CD4-positive, alpha-beta T cell treated with Interferon alpha-2 for 1 hour (primary cell): ENCODE data around the gene PMVK.
"Not testable (repeated sequence)": the region's sequence is repeated elsewhere in the genome, so short reads cannot be mapped to it uniquely, and the experiment has no call there.

Experiments used
- DNase-seq, 2 donors: peaks; one replicate each; pipeline ENCODE4 v3.0.0-alpha.2; 2020 to 2022

PMVK gene

DNA sequence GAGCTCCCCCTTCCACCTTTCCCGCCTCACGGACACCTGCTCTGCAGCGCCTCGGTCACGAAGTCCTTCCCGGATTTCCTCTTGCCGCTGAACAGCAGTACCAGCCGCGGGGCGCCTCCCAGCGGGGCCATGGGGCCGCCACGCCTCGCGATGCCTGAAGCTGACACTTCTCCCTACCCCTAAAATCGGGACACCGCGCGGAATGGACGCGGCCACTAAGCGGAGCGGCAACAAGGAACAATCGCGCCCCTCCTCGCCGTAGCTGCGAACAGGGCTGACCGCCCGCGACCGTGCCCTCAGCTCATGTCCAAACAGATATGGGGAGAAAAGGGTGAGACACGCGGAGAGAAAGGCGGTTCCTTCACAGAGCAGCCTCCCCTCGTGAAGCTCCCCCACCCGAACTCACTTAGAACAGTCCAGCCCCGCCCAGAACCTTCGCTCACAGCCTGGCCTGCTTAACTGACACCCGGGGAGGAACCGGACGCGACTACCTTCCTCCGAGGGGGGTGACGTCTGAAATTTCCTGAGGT, at the start of gene PMVK:
Gene PMVK (minus strand): TSS at position 165 of the 530 bp plus-strand sequence. CDS start 34 bp downstream, at position 131.
- peak; percentile 94 to 97 for DNase-seq

DNA sequence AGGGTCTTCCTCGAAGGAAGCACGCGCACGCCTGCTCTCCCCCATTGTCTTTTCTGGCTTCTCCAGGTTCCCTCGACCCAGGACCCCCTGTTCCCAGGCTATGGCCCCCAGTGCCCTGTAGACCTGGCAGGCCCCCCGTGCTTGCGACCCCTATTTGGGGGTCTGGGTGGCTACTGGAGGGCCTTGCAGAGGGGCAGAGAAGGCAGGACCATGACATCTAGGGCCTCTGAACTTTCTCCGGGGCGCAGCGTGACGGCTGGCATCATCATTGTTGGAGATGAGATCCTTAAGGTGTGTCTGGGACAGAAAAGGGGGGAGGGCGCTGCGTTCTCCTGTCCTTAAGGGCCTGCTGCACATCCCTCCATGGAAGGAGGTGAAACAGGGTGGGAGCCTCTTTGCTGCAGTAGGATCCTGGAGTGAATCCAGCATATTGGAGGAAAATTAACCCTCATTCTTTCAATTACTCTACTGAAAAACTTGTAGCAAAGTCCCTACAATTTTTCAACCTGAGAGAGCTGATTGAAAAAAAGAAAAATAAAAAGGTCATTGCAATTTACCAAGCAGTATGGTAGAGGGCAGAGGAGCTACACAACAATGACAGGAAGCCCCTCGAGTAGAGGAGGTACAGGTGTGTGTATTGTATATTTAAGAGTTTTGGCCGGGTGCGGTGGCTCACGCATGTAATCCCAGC, 47.4 kb upstream of the PMVK start:
- no peak for DNase-seq

DNA sequence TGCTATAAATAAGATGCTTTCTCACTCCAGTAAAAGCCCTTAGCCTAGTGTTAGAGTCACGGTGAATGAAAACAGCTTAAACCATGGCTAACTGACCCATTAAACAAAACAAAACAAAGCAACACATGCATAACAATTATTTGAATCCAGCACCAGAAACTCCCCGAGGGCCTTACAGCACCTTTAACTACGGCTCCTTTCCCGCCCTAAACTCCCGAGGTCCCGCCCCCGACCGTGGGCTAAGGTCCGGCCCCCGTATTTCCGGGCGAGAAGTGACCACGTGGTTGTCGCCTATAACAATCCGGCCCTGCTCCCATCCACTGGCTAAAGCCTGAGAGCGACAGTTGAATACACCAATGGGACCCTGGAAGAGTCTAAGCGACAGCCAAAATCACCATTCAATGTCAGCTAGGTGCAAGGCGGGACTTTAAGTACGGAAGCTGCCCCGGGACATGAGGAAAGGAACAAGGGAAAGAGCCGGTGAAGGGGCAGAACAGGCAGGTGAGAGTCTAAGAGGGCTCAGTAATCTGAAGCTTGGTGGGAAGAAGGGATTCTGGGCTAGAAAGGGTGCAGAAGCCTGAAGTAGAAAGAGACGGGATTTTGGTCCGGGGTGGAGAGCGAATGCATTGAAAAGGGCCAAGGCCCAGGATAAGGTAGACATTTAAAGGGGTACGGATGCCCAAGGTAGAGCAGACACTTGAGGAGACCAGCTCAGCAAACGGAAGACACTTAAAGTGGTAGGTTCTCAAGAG, 46.6 kb upstream of the PMVK start, which contains the start of gene FLAD1:
Gene FLAD1 (plus strand): TSS at position 448 of the 752 bp plus-strand sequence. CDS start 351 bp downstream, outside the sequence.
- peak; percentile 97 to 99 for DNase-seq

DNA sequence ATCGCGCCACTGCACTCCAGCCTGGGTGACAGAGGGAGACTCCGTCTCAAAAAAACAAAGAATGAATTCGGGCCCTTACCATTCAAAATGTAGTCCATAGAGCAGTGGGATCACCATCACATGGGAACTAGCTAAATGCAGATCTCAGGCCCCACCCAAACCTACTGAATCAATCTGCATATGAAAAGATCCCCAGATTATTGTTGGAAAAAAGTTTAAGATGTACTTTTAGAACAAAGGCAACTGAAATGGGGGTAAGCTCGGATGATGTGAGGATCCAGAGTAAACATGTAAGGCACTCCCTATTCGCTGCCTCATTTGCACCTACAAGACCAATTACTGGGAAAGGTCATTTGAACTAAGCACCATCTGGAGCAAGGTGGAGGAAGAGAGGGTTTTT, 45.8 kb upstream of the PMVK start:
- no peak for DNase-seq

DNA sequence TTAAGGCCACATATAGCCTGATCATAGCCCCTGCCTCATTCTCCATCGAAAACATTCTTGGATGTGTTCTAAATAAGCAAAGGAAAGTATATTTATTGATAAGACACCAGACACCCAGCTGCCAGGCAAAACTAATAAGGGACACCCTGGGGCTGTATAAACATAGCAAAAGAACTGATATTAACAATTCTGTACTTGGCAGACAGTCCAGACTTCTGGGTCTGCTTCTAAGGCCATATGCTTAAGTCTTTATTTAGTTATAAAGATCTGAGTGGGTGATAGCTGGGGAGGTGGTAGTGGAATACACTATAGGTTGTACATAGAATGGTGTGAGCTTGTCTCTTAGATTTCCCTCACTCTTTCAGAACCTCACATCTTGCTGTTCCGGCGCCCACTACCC, 41.8 kb upstream of the PMVK start:
- no peak for DNase-seq

DNA sequence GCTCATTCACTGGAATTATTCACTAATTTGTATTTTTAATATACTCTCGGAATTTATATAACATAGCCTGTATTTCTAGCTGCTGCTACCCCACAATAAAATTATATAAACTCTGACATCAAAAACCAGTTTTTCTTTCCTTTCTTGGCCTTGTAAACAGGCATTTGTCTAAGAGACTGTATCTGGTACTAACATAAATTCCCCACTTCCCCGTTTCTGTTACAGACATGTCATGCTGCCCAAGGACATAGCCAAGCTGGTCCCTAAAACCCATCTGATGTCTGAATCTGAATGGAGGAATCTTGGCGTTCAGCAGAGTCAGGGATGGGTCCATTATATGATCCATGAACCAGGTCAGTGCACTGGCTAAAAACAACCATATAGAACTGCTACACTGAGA, 41.2 kb upstream of the PMVK start:
- not testable (repeated sequence) for DNase-seq

DNA sequence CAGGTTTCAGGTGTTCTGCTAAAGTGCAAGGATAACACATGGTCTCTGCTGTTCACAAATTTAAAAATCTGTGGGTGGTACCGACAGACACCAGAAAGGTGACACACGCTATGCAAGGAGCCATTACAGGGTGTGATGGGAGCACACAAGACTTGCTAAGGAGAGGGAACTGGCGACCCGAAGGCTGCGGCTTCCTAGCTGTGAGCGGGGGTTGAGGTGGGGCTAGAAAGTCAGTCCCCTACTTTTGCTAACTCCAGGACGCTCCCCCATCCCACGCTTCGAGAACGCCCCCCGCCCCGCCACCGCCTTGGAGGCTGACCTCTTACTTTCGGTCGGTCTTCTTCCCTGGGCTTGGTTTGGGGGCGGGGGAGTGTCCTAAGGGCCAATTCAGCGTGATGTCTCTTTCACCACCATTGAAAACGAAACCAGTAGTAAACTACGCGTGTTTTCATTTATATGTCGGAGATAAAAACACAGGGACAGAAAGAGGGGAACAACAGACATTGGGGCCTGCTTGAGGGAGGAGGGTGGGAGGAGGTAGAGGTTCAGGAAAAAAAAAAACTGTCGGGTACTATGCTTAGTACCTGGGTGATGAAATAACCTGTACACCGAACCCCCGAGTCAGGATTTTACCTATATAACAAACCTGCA, 39.0 kb upstream of the PMVK start:
- peak; percentile 57 to 68 for DNase-seq

DNA sequence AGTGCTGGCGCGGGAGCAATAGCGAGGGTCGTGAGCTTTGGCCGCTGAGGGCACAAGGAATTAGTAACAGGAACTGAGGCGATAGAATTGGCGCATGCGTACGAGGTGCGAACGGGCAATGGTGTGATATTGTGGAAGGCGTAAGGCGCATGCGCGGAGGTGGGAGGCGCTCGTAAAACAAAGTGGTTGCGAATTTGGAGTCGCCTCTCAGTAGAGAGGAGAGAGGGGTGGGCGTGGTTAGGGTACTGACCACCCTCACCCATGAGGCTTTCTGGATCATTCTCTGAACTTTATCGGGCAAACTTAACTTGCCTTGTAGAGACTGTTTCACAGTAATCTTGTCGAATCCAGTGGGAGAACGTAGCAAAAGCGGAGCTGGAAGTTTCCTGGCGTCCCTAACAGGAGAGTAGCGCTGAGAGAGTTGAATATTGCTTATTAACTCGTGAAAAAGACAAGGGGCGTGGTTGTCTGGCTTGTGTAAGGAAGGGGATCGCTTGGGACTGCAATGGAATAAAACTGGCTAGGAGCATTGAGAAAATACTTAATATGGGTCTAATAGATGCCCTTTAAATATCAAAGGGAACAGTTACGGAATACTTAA, 38.4 kb upstream of the PMVK start:
- DNase-seq, result peak; percentile 96

DNA sequence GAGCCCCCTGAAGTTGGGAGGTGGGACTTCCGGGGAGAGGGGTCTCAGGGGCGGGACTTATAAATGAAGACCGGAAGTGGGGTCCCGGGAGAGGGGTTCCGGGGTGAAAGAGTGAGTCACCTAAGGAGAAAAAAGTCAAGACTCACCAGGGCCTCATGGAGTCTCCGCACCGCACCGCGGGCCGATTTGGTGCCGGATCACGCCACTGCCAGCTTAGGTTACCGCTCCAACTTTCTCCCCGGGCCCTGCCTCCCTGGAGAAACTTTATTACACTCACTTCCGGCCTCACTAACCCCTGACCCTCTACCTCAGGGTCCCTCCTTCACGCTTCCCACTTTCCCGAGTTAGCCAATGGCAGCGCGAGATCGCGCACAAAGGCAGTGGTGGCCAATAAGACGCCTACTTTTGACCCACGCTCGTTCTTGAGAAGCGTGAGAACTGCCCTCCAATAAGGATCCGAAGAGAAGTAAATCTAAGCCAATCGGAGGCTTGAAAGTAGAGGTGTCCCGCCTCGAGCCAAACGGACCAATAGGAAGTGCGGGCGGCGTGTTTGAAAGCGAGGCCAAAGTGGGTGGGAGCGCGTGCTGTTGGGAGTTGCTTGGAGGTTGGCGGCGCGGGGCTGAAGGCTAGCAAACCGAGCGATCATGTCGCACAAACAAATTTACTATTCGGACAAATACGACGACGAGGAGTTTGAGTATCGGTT, 37.7 kb upstream of the PMVK start, which contains the start of gene CKS1B:
Gene CKS1B (plus strand): TSS at position 580 of the 706 bp plus-strand sequence. CDS start 65 bp downstream, at position 645.
- DNase-seq, result peak; percentile 99

DNA sequence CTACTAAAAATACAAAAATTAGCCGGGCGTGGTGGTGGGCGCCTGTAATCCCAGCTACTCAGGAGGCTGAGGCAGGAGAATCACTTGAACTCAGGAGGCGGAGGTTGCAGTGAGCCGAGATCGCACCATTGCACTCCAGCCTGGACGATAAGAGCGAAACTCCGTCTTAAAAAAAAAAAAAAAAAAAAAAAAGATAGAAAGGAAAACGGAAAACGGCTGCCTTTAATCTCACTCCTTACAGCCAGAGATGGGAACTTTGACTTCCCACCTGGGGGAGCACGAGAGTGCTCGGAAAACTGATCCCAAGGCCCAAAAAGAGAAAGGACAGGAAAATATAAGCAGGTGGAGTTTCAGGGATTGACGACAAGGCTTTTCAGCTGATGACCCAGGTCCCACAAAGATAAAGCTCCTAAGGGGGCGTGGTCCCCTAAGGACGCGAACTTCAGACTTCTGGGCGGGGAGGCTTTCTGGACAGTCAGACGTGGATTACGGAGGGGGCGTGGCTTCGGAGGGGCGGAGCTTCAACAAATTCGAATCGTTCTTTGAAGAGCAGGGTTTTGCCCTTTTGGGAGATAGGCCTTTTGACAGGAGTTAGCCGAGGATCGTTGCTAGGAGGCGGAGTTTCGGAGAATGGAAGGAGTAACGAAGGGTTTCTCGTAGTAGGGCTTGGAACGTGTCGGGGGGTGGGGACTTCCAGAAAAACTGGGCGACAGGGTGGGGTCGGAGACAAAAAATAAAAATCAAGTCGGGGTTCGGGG, 37.0 kb upstream of the PMVK start:
- DNase-seq, result peak; percentile 94 to 95

DNA sequence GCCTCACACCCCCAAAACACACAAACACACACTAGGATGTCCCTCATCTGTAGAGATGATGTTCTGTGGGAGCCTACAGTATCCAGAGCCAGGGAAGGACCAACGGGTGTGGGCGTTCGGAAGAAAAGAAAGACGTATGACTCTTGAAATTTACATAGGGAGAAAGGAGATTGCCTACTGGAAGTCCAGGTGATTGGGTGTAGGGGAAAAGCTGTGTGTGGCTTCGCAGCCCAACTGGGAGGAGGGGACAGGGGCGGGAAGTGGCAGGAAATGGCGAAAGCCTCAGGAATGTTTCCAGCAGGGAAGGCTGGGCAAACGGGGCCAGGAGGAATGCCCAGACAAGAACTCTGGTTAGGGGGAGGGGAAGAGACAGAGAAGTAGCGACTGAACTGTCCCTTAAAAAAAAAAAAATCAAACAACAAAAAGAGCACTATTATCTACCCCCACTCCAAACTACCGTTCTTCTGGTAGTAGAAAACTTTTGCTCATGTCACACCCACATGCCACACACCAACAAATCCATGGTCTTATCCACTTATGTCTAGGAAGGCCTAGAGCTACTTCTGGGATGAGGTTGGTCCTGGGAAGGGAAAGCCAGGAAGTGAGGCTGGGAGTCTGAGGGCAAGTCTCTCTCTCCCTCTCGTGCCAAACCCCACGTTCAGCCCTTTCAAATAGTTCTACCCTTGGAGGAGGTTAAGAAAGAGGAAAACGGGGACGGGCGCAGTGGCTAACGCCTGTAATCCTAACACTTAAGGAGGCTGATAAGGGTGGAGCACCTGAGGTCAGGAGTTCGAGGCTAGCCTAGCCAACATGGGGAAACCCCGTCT, 36.2 kb upstream of the PMVK start:
- DNase-seq, result no peak

DNA sequence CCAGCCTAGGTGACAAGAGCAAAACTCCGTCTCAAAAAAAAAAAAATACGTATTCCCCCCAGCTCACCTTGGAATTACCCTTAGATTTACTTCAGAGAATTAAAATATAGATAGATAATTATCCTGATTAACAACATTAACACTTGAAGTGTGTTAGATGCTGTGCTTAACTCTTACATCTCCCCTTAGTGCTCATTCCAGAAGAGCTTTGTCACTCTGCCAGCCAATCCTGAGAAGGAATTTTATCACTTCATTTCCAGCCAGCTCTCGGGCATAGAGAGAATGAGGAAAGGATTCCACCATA, 35.6 kb upstream of the PMVK start:
- DNase-seq, result no peak

DNA sequence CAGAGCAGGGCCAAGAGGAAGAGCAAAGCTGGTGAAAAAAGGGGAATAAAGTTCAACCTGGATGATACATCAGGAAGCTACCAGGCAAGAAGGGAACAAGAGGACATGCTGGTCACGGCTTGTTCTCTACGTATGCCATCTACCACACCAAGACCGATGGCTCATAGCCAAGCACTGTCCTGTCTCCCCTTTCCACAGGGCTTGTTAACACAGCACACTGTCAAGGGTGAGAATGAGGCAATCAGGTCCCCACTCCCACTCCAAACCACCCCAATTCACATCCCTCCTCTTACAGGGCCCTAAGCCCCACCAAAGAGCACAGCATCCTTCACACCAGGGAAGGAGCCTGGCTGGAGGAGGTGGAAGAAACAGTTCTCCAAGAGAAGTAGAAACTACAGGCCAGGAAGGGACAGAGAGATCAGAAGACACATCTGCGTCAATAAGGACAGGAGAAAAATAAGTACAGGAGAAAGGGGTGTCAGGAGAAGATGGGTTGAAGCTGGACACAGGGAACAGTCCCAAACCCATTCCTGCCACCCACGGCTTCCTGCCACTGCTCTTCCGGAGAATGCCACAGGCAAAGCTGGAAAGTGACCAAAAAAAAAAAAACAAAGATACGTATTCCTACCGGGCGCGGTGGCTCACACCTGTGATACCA, 35.0 kb upstream of the PMVK start:
- no peak for DNase-seq

DNA sequence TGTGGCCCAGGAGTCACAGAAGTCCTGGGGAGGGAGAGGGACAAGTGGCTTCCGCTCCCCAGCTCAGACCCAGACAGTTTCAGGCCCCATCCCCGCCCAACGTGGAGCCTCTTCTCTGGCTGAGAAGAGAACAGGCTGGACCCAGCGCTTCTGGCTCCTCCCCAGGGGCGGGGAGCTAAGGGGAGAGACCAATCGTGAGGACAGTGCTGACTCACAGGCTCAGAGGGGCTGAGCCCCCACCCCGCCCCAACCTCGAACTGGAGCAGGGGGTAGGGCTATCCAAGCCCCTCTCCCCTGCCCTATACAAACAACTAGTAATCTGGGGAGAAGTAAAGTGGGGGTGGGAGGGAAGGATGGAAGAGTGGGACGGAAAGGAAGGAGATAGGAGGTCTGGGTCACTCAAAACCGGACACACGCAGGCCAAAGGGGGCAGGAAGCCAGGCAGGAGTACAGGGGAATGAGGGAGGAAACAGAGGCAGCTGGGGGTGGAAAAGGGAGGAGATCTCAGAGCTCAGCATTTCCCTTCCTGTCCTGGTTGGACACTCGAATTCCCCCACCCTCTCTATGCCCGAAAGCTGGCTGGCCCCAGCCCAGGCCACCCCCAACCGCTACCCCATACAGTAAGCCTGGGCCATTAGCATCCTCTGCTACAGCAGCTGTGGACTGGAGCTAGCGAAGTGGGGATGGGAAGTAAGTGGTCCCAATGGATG, 34.3 kb upstream of the PMVK start, which contains the start of gene SHC1:
Gene SHC1 (minus strand): TSS at position 117 of the 710 bp plus-strand sequence. CDS start 221 bp downstream, outside the sequence.
- DNase-seq, result peak in 1 of 2 donors; percentile 57

DNA sequence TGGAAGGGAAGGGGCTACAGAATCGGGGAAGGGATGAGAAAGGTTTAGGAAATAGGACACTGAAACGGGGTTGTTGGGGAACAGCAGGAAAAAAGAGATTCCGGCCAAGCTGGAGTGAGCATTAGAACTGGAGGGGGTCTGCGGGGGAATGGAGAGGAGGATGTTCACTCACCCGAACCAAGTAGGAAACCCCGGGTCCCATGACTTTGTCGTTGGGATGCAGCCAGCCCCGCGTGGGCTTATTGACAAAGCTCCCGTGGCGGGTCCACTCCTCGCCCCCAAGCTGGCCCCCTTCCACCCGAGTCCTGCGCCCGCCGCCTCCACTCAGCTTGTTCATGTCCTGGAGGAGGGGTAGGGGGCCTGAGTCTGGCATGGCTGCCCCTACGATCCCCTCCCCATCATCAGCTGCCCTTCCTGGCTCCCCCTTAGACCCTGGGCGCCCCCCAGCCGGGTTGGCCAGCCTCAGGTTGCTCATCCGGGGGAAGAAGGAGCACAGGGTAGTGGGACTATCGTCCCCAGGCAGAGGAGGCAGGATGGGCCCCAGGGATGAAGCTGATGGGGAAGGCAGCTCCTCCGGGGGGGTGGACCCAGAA, 33.4 kb upstream of the PMVK start:
- DNase-seq, result no peak

DNA sequence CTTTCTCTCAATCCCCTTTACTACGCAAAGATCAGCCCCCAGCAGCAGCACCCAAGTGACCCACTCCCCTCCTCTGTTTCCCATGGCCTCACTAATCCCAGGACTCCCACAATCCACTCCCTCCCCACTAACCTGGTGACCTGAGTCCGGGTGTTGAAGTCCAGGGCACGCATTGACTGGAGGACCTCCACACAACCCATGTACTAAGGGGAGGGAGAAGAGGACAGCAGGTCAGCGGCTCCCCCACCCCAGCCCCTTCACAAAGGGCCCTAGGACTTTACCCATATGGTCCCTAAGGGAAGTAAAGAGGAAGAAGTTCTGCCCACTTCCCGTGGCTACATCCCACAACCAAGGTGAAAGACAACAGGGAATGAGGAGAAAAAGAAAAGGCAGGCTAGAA, 32.7 kb upstream of the PMVK start:
- no peak for DNase-seq

DNA sequence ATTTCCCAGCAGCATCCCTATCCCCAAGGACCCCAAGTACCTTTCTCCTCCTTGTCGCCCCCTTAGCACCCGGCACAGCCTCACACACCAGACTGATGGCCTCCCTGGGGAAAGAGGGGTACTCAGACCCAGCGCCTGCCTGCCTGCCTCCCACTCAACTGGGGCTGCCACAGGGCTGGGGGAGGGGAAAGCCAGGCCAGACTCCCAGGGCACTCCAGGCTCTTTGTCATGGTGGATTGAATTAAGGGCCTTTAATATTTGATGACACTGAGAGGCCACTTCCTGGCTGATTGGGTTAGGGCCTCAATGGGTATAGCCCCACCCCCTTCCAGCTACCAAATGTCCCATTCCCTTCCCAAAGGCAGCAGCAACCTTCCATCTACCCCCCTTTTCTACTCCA, 32.2 kb upstream of the PMVK start:
- no peak for DNase-seq

DNA sequence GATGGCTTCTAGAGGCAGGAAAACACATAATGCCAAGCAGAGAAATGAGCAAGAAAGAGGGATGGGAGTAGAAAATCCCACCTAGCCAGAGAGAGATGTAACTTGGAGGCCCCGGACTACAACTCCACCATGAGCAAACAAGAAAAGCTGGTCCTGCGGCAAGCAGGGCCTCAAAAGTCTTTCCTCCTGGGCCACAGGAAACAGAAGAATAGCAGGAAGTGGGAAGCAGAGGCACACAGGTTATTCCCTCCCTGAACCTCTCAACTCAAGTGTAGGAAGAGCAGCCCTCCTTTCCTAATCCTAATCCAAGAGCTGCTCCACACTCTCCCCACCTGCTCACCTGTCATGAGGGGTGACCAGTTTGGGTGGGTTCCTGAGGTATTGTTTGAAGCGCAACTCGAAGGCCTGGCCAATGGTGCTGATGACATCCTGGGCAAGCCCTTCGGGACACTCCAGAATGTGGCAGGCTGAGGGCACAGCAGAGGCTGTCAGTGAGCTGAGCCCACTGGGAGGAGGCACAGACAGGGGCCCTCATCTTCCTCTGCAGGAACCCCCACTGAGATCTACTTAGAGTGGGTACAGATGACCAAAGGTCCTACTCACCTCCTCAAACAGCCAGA, 30.9 kb upstream of the PMVK start:
- no peak for DNase-seq
